HepG2 (cell line): ENCODE results near the gene EZH1. TPM values are rescaled to one million over a fixed set of nuclear protein-coding genes. Genes with fewer than 3 reads are reported as not detected.
A peak's percentile ranks its signal among the peaks of the same experiment; 100 is the strongest.

ENCODE experiments used
- ATM ChIP-seq: fragments of 450-650 bp; IDR thresholded peaks from 2 replicates; pipeline ENCODE4 v1.7.1; 2017; ENCODE audit warnings: mild to moderate bottlenecking, borderline replicate concordance
- BRCA1 ChIP-seq: sonication (generic); formaldehyde crosslinking; IDR thresholded peaks from 2 replicates; pipeline ENCODE4 v1.4.0; 2020; ENCODE audit warnings: missing genetic modification reagents
- CHCHD3 ChIP-seq: sonication (generic); formaldehyde crosslinking; IDR thresholded peaks from 2 replicates; pipeline ENCODE4 v1.8.0; 2022; ENCODE audit warnings: mild to moderate bottlenecking, missing genetic modification reagents, moderate library complexity
- HDAC1 ChIP-seq: sonication (generic); formaldehyde crosslinking; IDR thresholded peaks from 2 replicates; pipeline ENCODE4 v1.5.1; 2020; ENCODE audit warnings: mild to moderate bottlenecking, missing genetic modification reagents
- HMG20B ChIP-seq: conservative IDR thresholded peaks from 2 replicates; pipeline ENCODE4 v1.6.1; 2016; ENCODE audit warnings: missing genetic modification reagents, missing compliant biosample characterization
- KDM1A ChIP-seq: IDR thresholded peaks from 2 replicates; pipeline ENCODE4 v1.6.1; 2016; ENCODE audit warnings: missing compliant biosample characterization
- MED13 ChIP-seq: sonication (generic); formaldehyde crosslinking; IDR thresholded peaks from 2 replicates; pipeline ENCODE4 v1.5.0; 2020; ENCODE audit warnings: missing genetic modification reagents
- PHF21A ChIP-seq: sonication (generic); formaldehyde crosslinking; IDR thresholded peaks from 2 replicates; pipeline ENCODE4 v1.5.0; 2020; ENCODE audit warnings: mild to moderate bottlenecking, missing genetic modification reagents
- POLR2A ChIP-seq, 2 experiments: IDR thresholded peaks; 2 replicates each; pipeline ENCODE4 v1.6.1; 2011; ENCODE audit warnings: low read depth in 2 of 2, low read length in 2 of 2, mild to moderate bottlenecking in 1 of 2, moderate library complexity in 1 of 2; ENCODE audit not compliant: insufficient read depth in 1 of 2
- SMYD3 ChIP-seq: sonication (generic); formaldehyde crosslinking; IDR thresholded peaks from 2 replicates; pipeline ENCODE4 v1.8.1; 2023; ENCODE audit warnings: mild to moderate bottlenecking, missing genetic modification reagents
- SPEN ChIP-seq: sonication (generic); formaldehyde crosslinking; IDR thresholded peaks from 2 replicates; pipeline ENCODE4 v1.5.1; 2020; ENCODE audit warnings: low read depth, mild to moderate bottlenecking, missing genetic modification reagents
- ZBTB42 ChIP-seq: sonication (generic); formaldehyde crosslinking; IDR thresholded peaks from 2 replicates; pipeline ENCODE4 v1.5.0; 2020; ENCODE audit warnings: mild to moderate bottlenecking, missing genetic modification reagents
- ZBTB8A ChIP-seq: sonication (generic); formaldehyde crosslinking; IDR thresholded peaks from 2 replicates; pipeline ENCODE4 v1.4.0; 2020; ENCODE audit warnings: mild to moderate bottlenecking, low read depth, missing genetic modification reagents, borderline replicate concordance
- ZNF318 ChIP-seq: sonication (generic); formaldehyde crosslinking; IDR thresholded peaks from 2 replicates; pipeline ENCODE4 v1.4.0; 2020; ENCODE audit warnings: mild to moderate bottlenecking, missing genetic modification reagents
- ZNF446 ChIP-seq: sonication (generic); formaldehyde crosslinking; IDR thresholded peaks from 2 replicates; pipeline ENCODE4 v1.5.0; 2020; ENCODE audit warnings: mild to moderate bottlenecking, missing genetic modification reagents
- ZNF550 ChIP-seq: sonication (generic); formaldehyde crosslinking; IDR thresholded peaks from 2 replicates; pipeline ENCODE4 v1.4.0; 2020; ENCODE audit warnings: mild to moderate bottlenecking, missing genetic modification reagents, borderline replicate concordance
- ZNF670 ChIP-seq: sonication (generic); formaldehyde crosslinking; IDR thresholded peaks from 2 replicates; pipeline ENCODE4 v1.8.0; 2022; ENCODE audit warnings: mild to moderate bottlenecking, missing genetic modification reagents, borderline replicate concordance
- ZNF747 ChIP-seq: sonication (generic); formaldehyde crosslinking; IDR thresholded peaks from 2 replicates; pipeline ENCODE4 v1.8.1; 2023; ENCODE audit warnings: missing genetic modification reagents, mild to moderate bottlenecking, borderline replicate concordance
- ZNF770 ChIP-seq: sonication (generic); formaldehyde crosslinking; IDR thresholded peaks from 2 replicates; pipeline ENCODE4 v1.5.0; 2020; ENCODE audit warnings: mild to moderate bottlenecking, missing genetic modification reagents
- ZNF816 ChIP-seq: sonication (generic); formaldehyde crosslinking; IDR thresholded peaks from 2 replicates; pipeline ENCODE4 v1.8.0; 2022; ENCODE audit warnings: missing genetic modification reagents, mild to moderate bottlenecking, borderline replicate concordance
- ZNF839 ChIP-seq: sonication (generic); formaldehyde crosslinking; IDR thresholded peaks from 2 replicates; pipeline ENCODE4 v1.4.0; 2020; ENCODE audit warnings: missing genetic modification reagents, mild to moderate bottlenecking, borderline replicate concordance
- polyA plus RNA-seq, 8 experiments: library from polyadenylated mRNA; depleted of rRNA in 3 of 8; stranded (reverse) in 7 of 8; unstranded in 1 of 8; fragments of >200 nt; fragmentation: Illumina TruSeq in 4 of 8; extraction: Trizol in 4 of 8; gene quantifications; 2 replicates each; pipeline versions ENCODE4 v1.2.1 to v1.2.3, GENCODE V29; 2011 to 2016; ENCODE audit warnings: low read depth in 4 of 8, missing spikeins in 1 of 8, mixed read lengths in 1 of 8; ENCODE audit not compliant: insufficient read depth in 1 of 8
- total RNA-seq, 5 experiments: library from RNA; depleted of rRNA; stranded (reverse); fragments of >200 nt; fragmentation: Illumina TruSeq; extraction: Trizol; gene quantifications; 2 replicates each; pipeline ENCODE4 v1.2.3, GENCODE V29; 2016; ENCODE audit warnings: low read depth in 1 of 5

Gene EZH1
- total and polyA plus RNA-seq, 2 of the 13 experiments (the other 11 are each of a cell fraction or from before 2014, with no cell fraction given): 11.6 to 24.0 TPM

- no peak for TF ChIP-seq BRCA1 (CRISPR knock-in tag)
- no peak for TF ChIP-seq SMYD3 (CRISPR knock-in tag)
- TF ChIP-seq ZNF839 (CRISPR knock-in tag): no peak
- TF ChIP-seq ZBTB8A (CRISPR knock-in tag): no peak; the same call in 1 of the 2 replicates
- TF ChIP-seq KDM1A (CRISPR knock-in tag): no peak
- no peak for TF ChIP-seq ZNF816 (CRISPR knock-in tag)
- peak; percentile 72; the same call in 1 of the 2 replicates for TF ChIP-seq ZNF747 (CRISPR knock-in tag)
- no peak for TF ChIP-seq MED13 (CRISPR knock-in tag)
- no peak for TF ChIP-seq HDAC1 (CRISPR knock-in tag)
- TF ChIP-seq PHF21A (CRISPR knock-in tag): no peak
- TF ChIP-seq ZNF770: no peak
- 0 out of 2 replicates have a peak, but pooled peaks have one; percentile 83 for TF ChIP-seq ZNF550 (CRISPR knock-in tag)
- TF ChIP-seq SPEN (CRISPR knock-in tag): no peak
- 0 out of 4 replicates have a peak, but pooled peaks of 1 of the 2 experiments have one; percentile 14 for TF ChIP-seq POLR2A (IDR thresholded peaks at IDR 0.05; ENCODE audit: insufficient read depth in 1 of 2, low read depth in 2 of 2, low read length in 2 of 2)
- TF ChIP-seq HMG20B (CRISPR knock-in tag): 0 out of 2 replicates have a peak, but pooled peaks have one; percentile 22
- TF ChIP-seq CHCHD3: 0 out of 2 replicates have a peak, but pooled peaks have one; percentile 13
- no peak for TF ChIP-seq ZNF670 (CRISPR knock-in tag)
- TF ChIP-seq ZBTB42 (CRISPR knock-in tag): no peak
- no peak for TF ChIP-seq ATM
- peak; percentile 66; the same call in 1 of the 2 replicates for TF ChIP-seq ZNF446 (CRISPR knock-in tag)
- TF ChIP-seq ZNF318: no peak
Observed at GRCh38 chr17:42780851-42781638, 36.2 kb upstream of the EZH1 start (continued).
